H9 (cell line): ENCODE measurements around the gene PARD3. TPM values are rescaled to one million over a fixed set of nuclear protein-coding genes. Genes with fewer than 3 reads are reported as not detected.
A peak's percentile ranks its signal among the peaks of the same experiment; 100 is the strongest.

Source experiments
- DNase-seq: peaks from one replicate; pipeline ENCODE4 v3.0.0-alpha.2; 2017
- H2AFZ ChIP-seq: one replicate; pipeline ENCODE4 v1.6.1; 2013; ENCODE audit warnings: mild to moderate bottlenecking, low read length, control low read depth, moderate library complexity
- H2AK5ac ChIP-seq: 2 replicates; pipeline ENCODE4 v1.6.1; 2013; ENCODE audit warnings: low read length, control low read depth, mixed read lengths; ENCODE audit not compliant: insufficient read length
- H2BK120ac ChIP-seq: one replicate; pipeline ENCODE4 v1.6.1; 2013; ENCODE audit warnings: low read depth, mild to moderate bottlenecking, low read length, control low read depth, inconsistent platforms; ENCODE audit not compliant: poor library complexity, severe bottlenecking
- H2BK12ac ChIP-seq: 2 replicates; pipeline ENCODE4 v1.6.1; 2013; ENCODE audit warnings: low read length, control low read depth, mixed read lengths, low read depth; ENCODE audit not compliant: insufficient read length
- H2BK15ac ChIP-seq: 2 replicates; pipeline ENCODE4 v1.6.1; 2013; ENCODE audit warnings: low read depth, low read length, control low read depth
- H2BK20ac ChIP-seq: one replicate; pipeline ENCODE4 v1.6.1; 2013; ENCODE audit warnings: low read depth, mild to moderate bottlenecking, low read length, control low read depth, inconsistent platforms; ENCODE audit not compliant: poor library complexity, severe bottlenecking
- H2BK5ac ChIP-seq: 2 replicates; pipeline ENCODE4 v1.6.1; 2013; ENCODE audit warnings: low read length, control low read depth, mixed read lengths; ENCODE audit not compliant: insufficient read length
- H3K14ac ChIP-seq: 2 replicates; pipeline ENCODE4 v1.6.1; 2013; ENCODE audit warnings: low read length, control low read depth; ENCODE audit not compliant: insufficient read depth
- H3K18ac ChIP-seq: 2 replicates; pipeline ENCODE4 v1.6.1; 2013; ENCODE audit warnings: low read depth, mild to moderate bottlenecking, mixed read lengths, low read length, control low read depth; ENCODE audit not compliant: insufficient read length
- H3K23ac ChIP-seq: 2 replicates; pipeline ENCODE4 v1.6.1; 2013; ENCODE audit warnings: low read length, control low read depth, mixed read lengths, low read depth; ENCODE audit not compliant: insufficient read length
- H3K23me2 ChIP-seq: 2 replicates; pipeline ENCODE4 v1.6.1; 2013; ENCODE audit warnings: low read depth, mild to moderate bottlenecking, mixed read lengths, low read length, control low read depth; ENCODE audit not compliant: insufficient read length, poor library complexity, severe bottlenecking
- H3K27ac ChIP-seq: 2 replicates; pipeline ENCODE4 v1.5.1; 2013; ENCODE audit warnings: low read length, control low read depth, mixed read lengths, low read depth; ENCODE audit not compliant: insufficient read length
- H3K27me3 ChIP-seq: 2 replicates; pipeline ENCODE4 v1.6.1; 2013; ENCODE audit warnings: low read length, control low read depth, inconsistent platforms; ENCODE audit not compliant: insufficient read depth
- H3K4ac ChIP-seq: 2 replicates; pipeline ENCODE4 v1.6.1; 2013; ENCODE audit warnings: low read depth, mild to moderate bottlenecking, control low read depth, inconsistent platforms, low read length, moderate library complexity
- H3K4me1 ChIP-seq: 2 replicates; pipeline ENCODE4 v1.6.1; 2013; ENCODE audit warnings: low read length, control low read depth, inconsistent platforms; ENCODE audit not compliant: insufficient read depth
- H3K4me2 ChIP-seq: 2 replicates; pipeline ENCODE4 v1.6.1; 2013; ENCODE audit warnings: low read length, control low read depth, mixed read lengths; ENCODE audit not compliant: insufficient read length, insufficient read depth
- H3K56ac ChIP-seq: 2 replicates; pipeline ENCODE4 v1.6.1; 2013; ENCODE audit warnings: low read depth, mild to moderate bottlenecking, mixed read lengths, low read length, control low read depth; ENCODE audit not compliant: insufficient read length
- H3K79me1 ChIP-seq: 2 replicates; pipeline ENCODE4 v1.6.1; 2013; ENCODE audit warnings: low read depth, mild to moderate bottlenecking, moderate library complexity, low read length, control low read depth, inconsistent platforms; ENCODE audit not compliant: insufficient read depth, poor library complexity, severe bottlenecking
- H3K79me2 ChIP-seq: 2 replicates; pipeline ENCODE4 v1.6.1; 2013; ENCODE audit warnings: low read length, control low read depth, inconsistent platforms; ENCODE audit not compliant: insufficient read depth
- H3K9ac ChIP-seq: 2 replicates; pipeline ENCODE4 v1.6.1; 2013; ENCODE audit warnings: low read length, control low read depth, mixed read lengths; ENCODE audit not compliant: insufficient read length; ENCODE audit errors: extremely low read depth
- H3K9me3 ChIP-seq: one replicate; pipeline ENCODE4 v1.6.1; 2013; ENCODE audit warnings: low read depth, low read length, inconsistent platforms; ENCODE audit not compliant: control insufficient read depth
- H3T11ph ChIP-seq: one replicate; pipeline ENCODE4 v1.6.1; 2013; ENCODE audit warnings: mild to moderate bottlenecking, low read length, control low read depth, inconsistent platforms
- H4K20me1 ChIP-seq: one replicate; pipeline ENCODE4 v1.6.1; 2013; ENCODE audit not compliant: control insufficient read depth, insufficient read length, insufficient read depth
- H4K5ac ChIP-seq: 2 replicates; pipeline ENCODE4 v1.6.1; 2013; ENCODE audit warnings: low read depth, mild to moderate bottlenecking, mixed read lengths, low read length, control low read depth; ENCODE audit not compliant: insufficient read length
- H4K8ac ChIP-seq: replicated peaks from 2 replicates; pipeline ENCODE4 v1.6.1; 2013; ENCODE audit warnings: low read length, control low read depth, mixed read lengths, low read depth; ENCODE audit not compliant: insufficient read length
- H4K91ac ChIP-seq: 2 replicates; pipeline ENCODE4 v1.6.1; 2013; ENCODE audit warnings: low read depth, mild to moderate bottlenecking, moderate library complexity, mixed read lengths, low read length, control low read depth; ENCODE audit not compliant: insufficient read length
- H3K27ac Mint-ChIP-seq, 3 experiments: 2 replicates in 2 of 3; 3 replicates in 1 of 3; pipeline ENCODE4 v1.8.0; 2020 to 2021; ENCODE audit warnings: mixed read lengths in 3 of 3, mild to moderate bottlenecking in 1 of 3, moderate library complexity in 1 of 3
- H3K27me3 Mint-ChIP-seq: 2 replicates; pipeline ENCODE4 v1.8.0; 2021; ENCODE audit warnings: low read depth, mild to moderate bottlenecking, moderate library complexity, mixed read lengths
- H3K36me3 Mint-ChIP-seq, 3 experiments: 2 replicates in 2 of 3; 3 replicates in 1 of 3; pipeline ENCODE4 v1.8.0; 2020 to 2021; ENCODE audit warnings: low read depth in 3 of 3, mixed read lengths in 3 of 3; ENCODE audit not compliant: insufficient read depth in 1 of 3
- H3K4me1 Mint-ChIP-seq, 2 experiments: 2 replicates each; pipeline ENCODE4 v1.8.0; 2020; ENCODE audit warnings: mixed read lengths in 2 of 2
- H3K4me3 Mint-ChIP-seq, 2 experiments: 2 replicates in 1 of 2; 3 replicates in 1 of 2; pipeline ENCODE4 v1.8.0; 2020 to 2021; ENCODE audit warnings: mild to moderate bottlenecking in 2 of 2, mixed read lengths in 2 of 2, moderate library complexity in 1 of 2
- H3K9me3 Mint-ChIP-seq, 2 experiments: 2 replicates in 1 of 2; 3 replicates in 1 of 2; pipeline ENCODE4 v1.8.0; 2020; ENCODE audit warnings: mild to moderate bottlenecking in 2 of 2, mixed read lengths in 2 of 2, moderate library complexity in 1 of 2
- CTCF ChIP-seq: fragments of 200-600 bp; sonication (generic); conservative IDR thresholded peaks from 3 replicates; pipeline ENCODE4 v1.8.0; 2021; ENCODE audit warnings: antibody characterized with exemption, mild to moderate bottlenecking
- WGBS: extraction: QIAGEN DNeasy Blood & Tissue Kit; methylation state at CpG from one replicate; pipeline ENCODE4 v1.1.7; 2013; ENCODE audit warnings: missing lambda C conversion rate, low lambda C conversion rate, mixed read lengths; ENCODE audit not compliant: insufficient read length; ENCODE audit errors: extremely low coverage; 5-methylcytosine and 5-hydroxymethylcytosine counted together
- total RNA-seq: library from RNA; stranded (reverse); gene quantifications from 2 replicates; pipeline ENCODE4 v1.2.1, GENCODE V29; 2021

Gene PARD3
- total RNA-seq, 1 experiment from 2014 or later, result 44.7 TPM

- no peak overlapping the region for H3K27ac ChIP-seq
- no peak overlapping the region for H4K5ac ChIP-seq
- peaks cover 7% of the 10 kb centered on the region for H3K4me1 ChIP-seq
- peak overlapping the region in 2 of 3 experiments; percentile 74 to 89; a peak in 2 of 7 replicates for H3K27ac Mint-ChIP-seq
- H4K20me1 ChIP-seq, result no peaks in the 10 kb centered on the region
- no peaks in the 10 kb centered on the region for H3K23me2 ChIP-seq
- H2BK12ac ChIP-seq, result no peak overlapping the region
- no peak overlapping the region for H3K9ac ChIP-seq
- no peak for DNase-seq
- H2BK5ac ChIP-seq, result no peak overlapping the region
- peaks cover 20 to 31% of the 10 kb centered on the region in 2 experiments for H3K4me1 Mint-ChIP-seq
- H3K27me3 ChIP-seq, result no peaks in the 10 kb centered on the region
- H2BK20ac ChIP-seq, result no peak overlapping the region
- H3K27me3 Mint-ChIP-seq, result no peaks in the 10 kb centered on the region
- WGBS, result no CpG with 5 or more reads among the region's 8 CpGs
- no peaks in the 10 kb centered on the region; a peak in 1 of 5 replicates for H3K9me3 Mint-ChIP-seq
- no peaks in the 10 kb centered on the region for H3K9me3 ChIP-seq
- H4K91ac ChIP-seq, result no peak overlapping the region
- no peaks in the 10 kb centered on the region for H3K36me3 Mint-ChIP-seq
- H3T11ph ChIP-seq, result no peak overlapping the region
- peaks cover 13% of the 10 kb centered on the region for H3K79me1 ChIP-seq
- no peak overlapping the region for H3K23ac ChIP-seq
- TF ChIP-seq CTCF, result no peak
- no peak overlapping the region for H2AK5ac ChIP-seq
- no peak overlapping the region for H2BK120ac ChIP-seq
- H3K18ac ChIP-seq, result no peak overlapping the region
- no peak overlapping the region for H2BK15ac ChIP-seq
- no peak overlapping the region for H2AFZ ChIP-seq
- H3K4ac ChIP-seq, result no peak overlapping the region
- H3K79me2 ChIP-seq, result peaks cover 26% of the 10 kb centered on the region; the same call in 1 of the 2 replicates
- H3K14ac ChIP-seq, result no peak overlapping the region; the same call in 1 of the 2 replicates
- no peak overlapping the region for H3K56ac ChIP-seq
- no peak overlapping the region for H4K8ac ChIP-seq
- no peak overlapping the region; a peak in 1 of 5 replicates for H3K4me3 Mint-ChIP-seq
- no peak overlapping the region for H3K4me2 ChIP-seq
Measured at GRCh38 chr10:34709637-34710390, 105.3 kb downstream of the PARD3 start.
